DMS53 (cell line): Measurements from ENCODE around the gene ATF6.

Experiments
- DNase-seq: peaks from one replicate; lab custom pipeline; 2025; lab: John Stamatoyannopoulos, UW

The ATF6 gene

GRCh38 chr1:161890574-161890973 lies 124.5 kb downstream of the ATF6 start:
- no peak for DNase-seq

GRCh38 chr1:161899091-161899490 lies 133.0 kb downstream of the ATF6 start:
- no peak for DNase-seq

- DNase-seq = no peak
These were observed 134.0 kb downstream of the ATF6 start for GRCh38 chr1:161900160-161900559.

- DNase-seq = no peak
These were observed 136.1 kb downstream of the ATF6 start for GRCh38 chr1:161902182-161902581.

GRCh38 chr1:161905269-161905884 lies 139.3 kb downstream of the ATF6 start:
- peak; percentile 61 for DNase-seq

GRCh38 chr1:161907265-161907664 lies 141.1 kb downstream of the ATF6 start:
- DNase-seq = no peak

- no peak for DNase-seq
These were observed 142.1 kb downstream of the ATF6 start for GRCh38 chr1:161908264-161908663.

GRCh38 chr1:161910604-161911003 lies 144.5 kb downstream of the ATF6 start:
- no peak for DNase-seq

- DNase-seq = peak; percentile 25
These were observed 147.5 kb downstream of the ATF6 start for GRCh38 chr1:161913482-161914140.

- DNase-seq = no peak
These were observed 148.5 kb downstream of the ATF6 start for GRCh38 chr1:161914595-161914994.

GRCh38 chr1:161915051-161915503 lies 149.0 kb downstream of the ATF6 start:
- no peak for DNase-seq

GRCh38 chr1:161915978-161916377 lies 149.9 kb downstream of the ATF6 start:
- no peak for DNase-seq

- DNase-seq = no peak
These were observed 153.1 kb downstream of the ATF6 start for GRCh38 chr1:161919229-161919628.

GRCh38 chr1:161921491-161921890 lies 155.4 kb downstream of the ATF6 start:
- no peak for DNase-seq

GRCh38 chr1:161921990-161922389 lies 155.9 kb downstream of the ATF6 start:
- peak; percentile 10 for DNase-seq

GRCh38 chr1:161928056-161928455 lies 161.9 kb downstream of the ATF6 start:
- DNase-seq = no peak

- DNase-seq = no peak
These were observed 163.0 kb downstream of the ATF6 start for GRCh38 chr1:161929137-161929536.

GRCh38 chr1:161930064-161930463 lies 163.9 kb downstream of the ATF6 start:
- DNase-seq = no peak

- DNase-seq = no peak
These were observed 166.5 kb downstream of the ATF6 start for GRCh38 chr1:161932668-161933067.

- no peak for DNase-seq
These were observed 167.8 kb downstream of the ATF6 start for GRCh38 chr1:161933592-161934588.

GRCh38 chr1:161935264-161935663 lies 169.1 kb downstream of the ATF6 start:
- no peak for DNase-seq

GRCh38 chr1:161936786-161937185 lies 170.7 kb downstream of the ATF6 start:
- DNase-seq = peak; percentile 11
